GM11168 (cell line): Measurements from ENCODE around the gene TOMM20L.

Experiments
- in situ Hi-C: fragments of 300-500 bp; cut with MboI; formaldehyde crosslinking; loops from one replicate; pipeline ENCODE4 v1.12.0; 2022; ENCODE audit warnings: low sequenced_read_pairs; ENCODE audit not compliant: unreplicated experiment

The TOMM20L gene

DNA sequence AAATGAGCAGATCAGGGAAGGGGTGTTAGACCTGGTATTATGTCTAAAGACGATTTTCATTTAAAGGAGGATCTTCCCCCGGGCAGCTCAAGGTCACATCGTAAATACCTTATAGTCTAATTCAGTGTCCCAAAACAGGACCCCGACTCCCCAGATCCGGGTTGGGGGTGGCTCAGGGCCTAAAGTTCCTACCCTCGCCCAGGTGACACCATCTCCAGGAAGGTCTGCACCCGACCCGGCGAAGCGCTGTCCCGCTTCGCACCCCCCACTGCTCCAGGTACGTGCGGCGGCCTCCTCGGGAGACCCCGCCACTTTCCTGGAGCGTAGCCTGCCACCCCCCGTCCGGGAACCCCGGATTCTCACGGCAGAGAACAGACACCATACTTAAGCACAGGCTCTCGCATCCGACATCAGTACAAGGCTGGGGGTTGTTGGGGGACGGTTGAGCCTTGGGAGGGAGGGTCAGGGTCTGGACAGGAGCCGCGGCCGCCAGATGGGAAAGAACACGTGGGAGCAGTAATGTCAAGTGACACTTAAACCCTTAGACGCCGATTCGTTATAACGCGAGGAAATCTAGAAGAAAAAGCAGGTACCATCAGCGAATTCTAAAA lies 31.0 kb downstream of the TOMM20L start:
- in situ Hi-C loops = no loop called here

DNA sequence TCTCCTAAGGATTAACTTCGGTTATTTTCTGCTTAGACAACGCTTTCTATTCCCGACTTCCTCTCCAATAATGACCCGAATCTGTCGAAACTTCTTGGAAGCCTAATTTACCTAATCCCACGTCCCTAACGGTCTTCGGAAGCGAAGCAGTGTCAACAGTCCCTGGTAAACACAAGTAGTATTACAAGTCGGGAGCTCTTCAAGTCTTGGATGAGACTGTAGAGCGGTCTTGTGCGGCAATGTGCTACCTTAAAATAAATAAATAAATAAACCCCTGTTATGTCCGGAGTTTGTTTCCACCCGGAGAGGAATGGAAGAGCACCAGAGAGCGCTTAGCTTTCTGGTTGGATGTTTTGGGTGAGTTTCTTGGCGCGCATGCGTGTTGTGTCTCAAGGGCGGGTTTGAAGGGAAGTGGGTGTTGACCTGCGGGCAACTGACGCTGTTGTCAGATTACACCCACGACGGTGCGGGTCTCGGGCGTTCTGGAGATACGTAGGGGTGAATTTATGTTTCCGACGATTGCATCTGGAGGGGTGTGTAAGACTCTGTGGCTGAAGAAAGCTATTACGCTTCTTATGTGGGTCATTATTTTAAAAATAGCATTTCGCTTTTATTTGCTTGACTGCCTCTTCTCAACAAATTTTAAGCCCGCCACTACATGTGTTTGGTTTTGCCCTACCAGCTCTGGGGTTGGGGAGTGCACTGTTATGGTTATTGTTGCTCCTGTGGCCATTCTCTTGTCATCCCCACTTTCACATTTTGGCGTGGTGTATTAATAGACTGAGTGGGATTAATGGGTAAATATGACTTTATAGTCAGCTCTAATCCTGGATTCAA lies 31.8 kb downstream of the TOMM20L start, which contains the start of the genes KIAA0586 and TIMM9:
TSS of gene KIAA0586 (plus strand) at position 439 of the 837 bp plus-strand sequence. CDS start 546 bp downstream, outside the sequence.
TSS of gene TIMM9 (minus strand) at position 251 of the 837 bp plus-strand sequence. CDS start 15,586 bp downstream, outside the sequence.
- in situ Hi-C loops = no loop called here

DNA sequence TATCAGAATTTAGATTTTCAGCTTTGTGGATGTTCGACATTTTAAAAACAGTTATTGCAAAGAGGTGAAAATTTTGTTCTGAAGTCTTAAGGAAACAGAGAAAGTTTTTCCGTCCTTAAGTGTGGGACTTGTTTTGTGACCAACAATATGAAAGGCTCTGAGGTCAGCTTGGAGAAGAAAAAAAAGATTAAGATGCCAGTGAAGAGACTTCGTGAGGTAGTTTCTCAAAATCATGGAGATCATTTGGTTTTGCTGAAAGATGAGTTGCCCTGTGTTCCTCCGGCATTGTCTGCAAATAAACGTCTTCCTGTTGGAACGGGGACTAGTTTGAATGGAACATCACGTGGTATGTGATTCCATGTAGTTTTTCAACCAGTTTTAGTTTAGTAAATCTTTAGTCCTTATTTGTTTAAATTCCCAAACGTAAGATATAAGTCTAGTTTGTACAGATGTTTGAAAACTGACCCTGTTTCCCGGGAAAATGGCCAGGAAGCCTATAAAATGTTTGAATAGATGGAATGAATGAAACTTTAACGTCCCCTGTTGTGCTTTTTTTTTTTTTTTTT lies 32.5 kb downstream of the TOMM20L start:
- in situ Hi-C loops = no loop called here

DNA sequence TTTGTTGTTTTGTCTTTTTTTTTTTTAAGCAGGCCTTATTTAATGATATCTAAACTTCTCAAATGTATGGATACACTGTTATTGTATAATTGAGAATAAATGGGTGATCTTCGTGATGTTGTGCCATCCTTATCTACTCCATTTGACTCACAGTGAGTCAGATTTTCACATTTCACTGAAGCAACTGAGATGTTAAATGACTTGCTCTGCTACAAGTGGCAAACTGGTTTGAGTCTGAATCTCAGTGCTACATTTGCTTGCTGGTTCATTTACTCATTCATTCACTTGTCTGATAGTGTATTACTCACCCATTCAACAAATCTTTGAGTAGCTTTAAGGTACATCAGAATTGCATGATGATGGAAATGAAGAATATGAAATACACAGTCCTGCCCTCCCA lies 34.4 kb downstream of the TOMM20L start:
- in situ Hi-C loops = no loop called here

DNA sequence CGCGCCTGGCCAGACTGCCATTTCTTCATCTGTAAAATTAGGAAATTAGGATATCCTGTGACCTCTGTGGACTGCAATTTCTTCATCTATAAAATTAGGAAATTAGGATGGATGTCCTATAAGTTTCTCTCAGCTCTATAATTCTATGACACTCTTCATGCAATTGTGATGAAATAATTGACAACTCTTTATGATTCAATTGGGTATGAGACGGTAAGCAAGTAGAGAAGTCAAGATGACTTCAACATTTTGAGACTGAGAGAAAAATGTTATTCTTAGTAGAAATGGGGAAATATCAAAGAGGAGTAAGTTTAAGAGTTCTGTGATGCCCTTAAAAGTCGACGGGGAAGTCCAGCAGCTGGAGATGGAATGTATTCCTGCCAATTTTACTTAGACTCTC lies 43.7 kb downstream of the TOMM20L start:
- in situ Hi-C loops = no loop called here

DNA sequence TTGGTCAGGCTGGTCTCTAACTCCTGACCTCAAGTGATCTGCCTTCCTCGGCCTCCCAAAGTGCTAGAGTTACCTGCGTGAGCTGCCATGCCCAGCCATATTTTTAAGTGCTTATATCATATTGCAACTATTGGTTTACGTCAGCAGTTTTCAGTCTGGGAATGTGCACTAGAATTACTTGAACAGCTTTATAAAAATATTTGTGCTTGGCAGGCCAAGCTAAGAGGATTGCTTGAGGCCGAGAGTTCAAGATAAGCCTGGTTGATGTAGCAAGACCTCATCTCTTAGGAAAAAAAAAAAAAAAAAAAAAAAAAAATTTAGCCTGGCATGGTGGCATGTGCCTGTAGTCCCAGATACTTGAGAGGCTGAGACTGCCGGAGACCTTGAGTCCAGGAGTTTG lies 48.9 kb downstream of the TOMM20L start:
- in situ Hi-C loops = no loop called here

DNA sequence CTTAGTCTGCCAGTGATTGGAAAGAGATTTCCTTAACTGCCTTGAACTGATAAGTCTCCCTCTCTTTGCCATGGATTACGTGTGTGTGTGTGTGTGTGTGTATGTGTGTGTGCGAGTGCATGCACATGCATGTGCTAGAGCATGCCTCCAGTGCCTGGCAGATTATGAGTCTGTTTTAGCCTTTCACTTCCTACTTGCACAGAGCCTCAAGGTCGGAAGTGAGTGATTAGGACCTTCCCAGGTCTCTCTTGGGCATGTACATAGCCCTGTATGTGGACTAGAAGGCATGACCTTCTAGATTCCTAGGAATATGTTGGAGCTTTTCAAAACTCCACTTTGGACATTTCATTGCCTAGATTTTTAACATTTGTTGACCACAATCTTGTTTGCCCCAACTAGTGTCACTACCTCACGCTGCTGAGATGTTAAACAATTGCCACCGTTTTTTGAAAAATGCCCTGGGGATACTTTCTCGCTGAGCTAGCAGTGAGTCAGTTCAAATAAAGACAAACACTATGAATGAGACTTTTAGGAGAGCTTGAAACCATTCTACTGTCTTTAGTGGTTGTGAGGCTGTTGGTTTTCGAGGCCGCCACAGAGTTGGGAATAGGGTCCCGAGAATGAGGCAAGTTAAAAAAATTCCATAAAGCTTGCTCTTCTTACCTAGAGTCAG lies 60.0 kb downstream of the TOMM20L start:
- in situ Hi-C loops = no loop called here
